PC-3 (cell line): Measurements from ENCODE around the gene C1orf116. TPM values are rescaled to one million over a fixed set of nuclear protein-coding genes. Genes with fewer than 3 reads are reported as not detected.

Source experiments
- ATAC-seq: fragments of 200-7000 bp; cut with Tn5 transposase; 2 replicates; pipeline ENCODE4 v1.9.1; 2020; ENCODE audit warnings: mild to moderate bottlenecking, moderate library complexity
- BruUV-seq: library from RNA; stranded (reverse); fragments of 400-500 nt; replicated peaks from 2 replicates; lab custom pipeline; 2021; lab: Mats Ljungman, UMichigan
- CTCF ChIA-PET: fragments of 300-600 bp; sonication (Branson Sonifier 250); formaldehyde crosslinking; loops from one replicate; lab custom pipeline; 2022; ENCODE audit warnings: antibody characterized with exemption; lab: Charles Lee
- POLR2A ChIA-PET: fragments of 300-600 bp; sonication (Branson Sonifier 250); formaldehyde crosslinking; loops from one replicate; lab custom pipeline; 2022; ENCODE audit warnings: antibody characterized with exemption; ENCODE audit not compliant: unreplicated experiment; lab: Charles Lee
- DNase-seq: peaks from one replicate; pipeline ENCODE4 v3.0.0-alpha.2; 2015
- H2AFZ ChIP-seq: fragments of 300-600 bp; sonication (generic); 2 replicates; pipeline ENCODE4 v1.6.0; 2016; ENCODE audit warnings: antibody characterized with exemption, low read length
- H3F3A ChIP-seq: fragments of 300-600 bp; sonication (generic); one replicate; pipeline ENCODE4 v1.6.0; 2017; ENCODE audit warnings: antibody characterized with exemption, low read length, control low read depth, mild to moderate bottlenecking; ENCODE audit not compliant: unreplicated experiment
- H3K27ac ChIP-seq: fragments of 300-600 bp; sonication (generic); 2 replicates; pipeline ENCODE4 v1.5.1; 2016; ENCODE audit warnings: mild to moderate bottlenecking, low read length
- H3K27me3 ChIP-seq: fragments of 300-600 bp; sonication (generic); 2 replicates; pipeline ENCODE4 v1.6.1; 2016; ENCODE audit warnings: low read length, mixed read lengths
- H3K36me3 ChIP-seq: fragments of 300-600 bp; sonication (generic); 2 replicates; pipeline ENCODE4 v1.6.1; 2016; ENCODE audit warnings: low read depth, mixed run types, low read length, mixed read lengths
- H3K4me1 ChIP-seq: fragments of 300-600 bp; sonication (generic); 2 replicates; pipeline ENCODE4 v1.5.1; 2016; ENCODE audit warnings: low read length; ENCODE audit not compliant: insufficient read depth
- H3K4me2 ChIP-seq: fragments of 300-600 bp; sonication (generic); 2 replicates; pipeline ENCODE4 v1.6.0; 2016; ENCODE audit warnings: low read length
- H3K4me3 ChIP-seq: fragments of 300-600 bp; sonication (generic); 2 replicates; pipeline ENCODE4 v1.5.1; 2016; ENCODE audit warnings: mild to moderate bottlenecking, low read length, mixed read lengths
- H3K79me2 ChIP-seq: fragments of 300-600 bp; sonication (generic); 2 replicates; pipeline ENCODE4 v1.6.1; 2017; ENCODE audit warnings: low read length, mixed read lengths
- H3K9ac ChIP-seq: fragments of 300-600 bp; sonication (generic); 2 replicates; pipeline ENCODE4 v1.6.0; 2016; ENCODE audit warnings: mild to moderate bottlenecking, low read length
- H3K9me2 ChIP-seq: fragments of 300-600 bp; sonication (generic); replicated peaks from 2 replicates; pipeline ENCODE4 v1.6.1; 2016; ENCODE audit warnings: mixed run types, low read length, mixed read lengths
- H3K9me3 ChIP-seq: fragments of 300-600 bp; sonication (generic); 2 replicates; pipeline ENCODE4 v1.6.1; 2016; ENCODE audit warnings: low read length, mixed read lengths
- H4K20me1 ChIP-seq: fragments of 300-600 bp; sonication (generic); 2 replicates; pipeline ENCODE4 v1.6.1; 2016; ENCODE audit warnings: low read length, mixed read lengths
- CTCF ChIP-seq: fragments of 300-600 bp; sonication (generic); conservative IDR thresholded peaks from 2 replicates; pipeline ENCODE4 v1.5.1; 2017; ENCODE audit warnings: antibody characterized with exemption, low read depth, mild to moderate bottlenecking, low read length
- EZH2 ChIP-seq: fragments of 300-600 bp; sonication (generic); IDR thresholded peaks from one replicate; pipeline ENCODE4 v1.6.1; 2017; ENCODE audit warnings: antibody characterized with exemption, mild to moderate bottlenecking, low read length; ENCODE audit not compliant: unreplicated experiment
- EZH2phosphoT487 ChIP-seq: fragments of 300-600 bp; sonication (generic); IDR thresholded peaks from 2 replicates; pipeline ENCODE4 v1.6.1; 2018; ENCODE audit warnings: mild to moderate bottlenecking, antibody characterized with exemption, low read length, borderline replicate concordance
- intact Hi-C: fragments of 100-400 bp; cut with micrococcal nuclease; formaldehyde crosslinking; loops from 2 replicates; pipeline ENCODE4 v1.9.0; 2023
- total RNA-seq: library from RNA; depleted of rRNA; stranded (reverse); fragments of >200 nt; gene quantifications from 2 replicates; pipeline ENCODE4 v1.2.3, GENCODE V29; 2014

C1orf116 gene
- total RNA-seq, 1 experiment from 2014 or later, result 34.9 TPM

- peak overlapping the region; percentile 38 for H3K9ac ChIP-seq
- no peaks in the 10 kb centered on the region for H3K36me3 ChIP-seq
- H3K4me1 ChIP-seq, result peaks cover 81% of the 10 kb centered on the region
- H3K9me3 ChIP-seq, result no peaks in the 10 kb centered on the region
- H4K20me1 ChIP-seq, result no peaks in the 10 kb centered on the region
- no peak for TF ChIP-seq CTCF
- TF ChIP-seq EZH2phosphoT487, result no peak
- TF ChIP-seq EZH2, result no peak
- H3K27ac ChIP-seq, result peak overlapping the region; percentile 76
- BruUV-seq, result no TSS peak
- no peaks in the 10 kb centered on the region for H3K27me3 ChIP-seq
- H3K4me3 ChIP-seq, result peak overlapping the region; percentile 15; the same call in 1 of the 2 replicates
- intact Hi-C loops, result no loop called here
- peak overlapping the region; percentile 89 for H3K4me2 ChIP-seq
- no peak overlapping the region for H2AFZ ChIP-seq
- no peaks in the 10 kb centered on the region for H3K9me2 ChIP-seq
- ChIA-PET POLR2A (interaction anchor here (0.6 to 6.3 kb wide), 12 partner anchors 13 to 421 kb away, joined by 3 to 97 read pairs (median 6); partner anchors contain the start of genes PFKFB2 and YOD1), CTCF (interaction anchor here (0.6 to 2.8 kb wide), 5 partner anchors 11 to 466 kb away, joined by 3 to 11 read pairs (median 5); no protein-coding TSS in a partner anchor)
- ATAC-seq (no peak), DNase-seq (peak; percentile 33)
- H3K79me2 ChIP-seq, result peaks cover 49% of the 10 kb centered on the region
- peaks cover 10% of the 10 kb centered on the region for H3F3A ChIP-seq
Observed at GRCh38 chr1:207033302-207033701, 746 bp upstream of the C1orf116 start.

DNA sequence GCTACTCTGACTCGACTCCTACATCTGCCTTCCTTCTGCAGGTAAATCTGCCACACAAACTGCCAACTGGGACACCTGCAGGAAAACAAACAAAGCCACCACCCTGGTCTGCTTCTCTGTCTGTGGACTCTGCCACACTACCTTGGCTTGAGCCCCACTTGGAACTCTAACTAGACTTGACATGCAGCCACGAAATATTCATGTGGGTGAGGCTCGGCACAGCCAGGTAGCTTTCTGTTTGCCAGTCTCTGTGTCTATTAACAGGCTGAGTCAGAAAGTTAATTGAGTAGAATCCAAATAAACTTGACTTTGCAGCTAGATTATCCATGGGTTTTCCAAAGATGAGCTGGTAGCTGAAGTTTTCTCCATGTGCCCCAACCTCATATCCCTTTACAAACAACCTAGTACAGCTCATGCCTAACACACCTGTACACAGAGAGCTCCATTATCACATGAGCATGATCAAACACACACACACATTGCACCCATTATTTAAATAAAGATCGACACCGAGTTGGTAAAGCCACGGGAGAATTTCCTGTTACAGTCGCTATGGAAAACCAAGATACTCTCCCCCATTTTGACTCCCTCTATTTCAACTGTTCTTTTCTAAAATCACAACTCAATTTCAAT lies 808 bp downstream of the C1orf116 start:
- Histone ChIP-seq H2AFZ (no peak overlapping the region), H3K36me3 (peaks cover under 1% of the 10 kb centered on the region; the same call in 1 of the 2 replicates), H3K27me3 (no peaks in the 10 kb centered on the region), H3F3A (peaks cover 14% of the 10 kb centered on the region), H3K27ac (peak overlapping the region; percentile 95), H3K4me3 (peak overlapping the region; percentile 69), H3K4me1 (peaks cover 95% of the 10 kb centered on the region), H3K9me3 (no peaks in the 10 kb centered on the region), H3K79me2 (peaks cover 61% of the 10 kb centered on the region), H3K9me2 (no peaks in the 10 kb centered on the region), H4K20me1 (no peaks in the 10 kb centered on the region), H3K9ac (peak overlapping the region; percentile 85), H3K4me2 (peak overlapping the region; percentile 89)
- intact Hi-C loops, result loop anchor here (1.0 kb wide), 4 partner anchors 10 to 49 kb away; partner anchors contain the start of gene YOD1
- no peak for TF ChIP-seq EZH2phosphoT487
- no peak for TF ChIP-seq EZH2
- no peak for TF ChIP-seq CTCF
- ChIA-PET POLR2A (interaction anchor here (0.5 to 6.3 kb wide), 17 partner anchors 8 to 1241 kb away, joined by 3 to 97 read pairs (median 5); partner anchors contain the start of genes DYRK3, PFKFB2 and YOD1), CTCF (interaction anchor here (0.5 to 2.8 kb wide), 9 partner anchors 9 to 225 kb away, joined by 3 to 11 read pairs (median 4); partner anchors contain the start of gene PFKFB2)
- DNase-seq (peak; percentile 92), ATAC-seq (peak; percentile 8)
- BruUV-seq, result no TSS peak
